ENCODE results near the gene SIRT3.

DNA sequence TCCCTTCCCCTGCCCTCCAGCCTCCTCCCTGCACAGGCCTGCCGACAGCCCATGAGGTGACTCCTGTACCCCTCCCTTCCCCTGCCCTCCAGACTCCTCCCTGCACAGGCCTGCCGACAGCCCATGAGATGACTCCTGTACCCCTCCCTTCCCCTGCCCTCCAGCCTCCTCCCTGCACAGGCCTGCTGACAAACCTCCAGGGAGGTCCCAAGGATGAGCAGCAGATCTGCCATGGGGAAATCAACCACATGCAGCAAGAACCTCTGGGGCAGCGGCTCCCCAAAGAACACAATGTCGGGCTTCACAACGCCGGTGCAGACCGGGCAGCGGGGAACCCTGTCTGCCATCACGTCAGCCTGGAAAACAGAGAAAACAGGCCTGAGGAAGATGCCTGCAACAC is 12.3 kb downstream of the SIRT3 start:
- TF ChIP-seq CTCF (IDR thresholded peaks at IDR 0.05; ENCODE audit: insufficient read depth, low read length, poor library complexity, severe bottlenecking), result no peak
- TF ChIP-seq EZH2phosphoT487 (conservative IDR thresholded peaks at IDR 0.05; ENCODE audit: low read length), result no peak

Measured in SU-DHL-6 (cell line).